ENCODE measurements around the gene OR10J5.

DNA sequence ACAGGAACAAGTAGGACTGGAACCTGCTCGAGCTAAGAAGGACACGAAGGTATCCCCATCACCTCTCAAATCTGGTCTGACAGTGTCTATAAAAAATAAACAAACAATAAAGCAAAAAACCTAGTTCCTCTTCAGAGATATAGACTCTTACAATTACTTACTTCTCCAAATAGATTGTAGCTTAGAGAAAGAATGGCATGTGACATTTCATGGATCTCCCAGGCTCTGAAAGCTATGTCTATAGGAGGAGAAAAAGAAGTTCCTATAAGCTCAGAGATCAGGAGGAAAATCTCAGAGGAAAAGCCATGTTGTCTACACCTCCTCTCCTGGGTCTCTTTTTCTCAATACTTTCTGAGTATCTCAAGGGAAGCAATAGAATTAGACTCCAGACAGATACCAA, 12.3 kb upstream of the OR10J5 start:
- TF ChIP-seq POLR2AphosphoS5 (IDR thresholded peaks at IDR 0.05; ENCODE audit: low read depth, low read length) = no peak
- TF ChIP-seq SIN3A (IDR thresholded peaks at IDR 0.05; ENCODE audit: borderline replicate concordance, insufficient read depth, low read length) = no peak
- TF ChIP-seq TAF1 (IDR thresholded peaks at IDR 0.05; ENCODE audit: borderline replicate concordance, insufficient read depth, low read length) = no peak

Measured in PFSK-1 (cell line).